AG10803 (cell line): ENCODE results near the gene NIPBL.
A peak's percentile ranks its signal among the peaks of the same experiment; 100 is the strongest.

Experiments
- DNase-seq: peaks from one replicate; pipeline ENCODE4 v3.0.0; 2010; ENCODE audit warnings: low read depth
- H3K4me3 ChIP-seq: 2 replicates; pipeline ENCODE4 v1.5.1; 2011; ENCODE audit warnings: mild to moderate bottlenecking, low read length, control low read depth
- TF ChIP-seq, protein P1 (sequence below): conservative IDR thresholded peaks from 2 replicates; pipeline ENCODE4 v1.5.1; 2011; ENCODE audit warnings: mild to moderate bottlenecking, low read length, control low read depth, inconsistent platforms

Gene NIPBL

GRCh38 chr5:36876299-36876964 lies at the start of gene NIPBL:
TSS of gene NIPBL (plus strand) at chr5:36876769. CDS start at chr5:36953697, 76,928 bp downstream.
- DNase-seq: peak; percentile 95
- H3K4me3 ChIP-seq: peak within 1 kb of the TSS; percentile 83
- TF ChIP-seq, protein P1, sequence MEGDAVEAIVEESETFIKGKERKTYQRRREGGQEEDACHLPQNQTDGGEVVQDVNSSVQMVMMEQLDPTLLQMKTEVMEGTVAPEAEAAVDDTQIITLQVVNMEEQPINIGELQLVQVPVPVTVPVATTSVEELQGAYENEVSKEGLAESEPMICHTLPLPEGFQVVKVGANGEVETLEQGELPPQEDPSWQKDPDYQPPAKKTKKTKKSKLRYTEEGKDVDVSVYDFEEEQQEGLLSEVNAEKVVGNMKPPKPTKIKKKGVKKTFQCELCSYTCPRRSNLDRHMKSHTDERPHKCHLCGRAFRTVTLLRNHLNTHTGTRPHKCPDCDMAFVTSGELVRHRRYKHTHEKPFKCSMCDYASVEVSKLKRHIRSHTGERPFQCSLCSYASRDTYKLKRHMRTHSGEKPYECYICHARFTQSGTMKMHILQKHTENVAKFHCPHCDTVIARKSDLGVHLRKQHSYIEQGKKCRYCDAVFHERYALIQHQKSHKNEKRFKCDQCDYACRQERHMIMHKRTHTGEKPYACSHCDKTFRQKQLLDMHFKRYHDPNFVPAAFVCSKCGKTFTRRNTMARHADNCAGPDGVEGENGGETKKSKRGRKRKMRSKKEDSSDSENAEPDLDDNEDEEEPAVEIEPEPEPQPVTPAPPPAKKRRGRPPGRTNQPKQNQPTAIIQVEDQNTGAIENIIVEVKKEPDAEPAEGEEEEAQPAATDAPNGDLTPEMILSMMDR: no peak

DNA sequence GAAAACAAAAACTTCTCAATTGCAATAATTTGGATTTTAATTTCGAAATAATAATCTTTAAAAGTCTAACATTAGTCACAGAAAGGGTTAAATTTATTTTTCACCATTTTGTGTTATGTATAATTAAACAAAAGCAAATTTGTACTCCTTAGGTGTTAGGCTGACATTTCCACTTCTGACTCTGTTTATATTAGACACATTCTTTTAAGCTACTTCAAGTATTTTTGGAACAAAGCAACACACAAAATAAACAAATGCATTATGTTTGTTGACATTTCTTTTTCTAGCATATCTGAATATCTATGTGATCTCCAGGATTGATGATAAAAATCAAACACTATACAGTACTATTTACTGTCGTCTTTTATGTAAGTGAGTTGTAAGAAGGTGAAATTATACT lies 44.3 kb upstream of the NIPBL start:
- TF ChIP-seq, protein P1: no peak
- H3K4me3 ChIP-seq: no peak overlapping the region
- DNase-seq: no peak

- TF ChIP-seq, protein P1: no peak
- DNase-seq: no peak
- H3K4me3 ChIP-seq: no peak overlapping the region
Measured at GRCh38 chr5:36836831-36837230, 39.7 kb upstream of the NIPBL start.

DNA sequence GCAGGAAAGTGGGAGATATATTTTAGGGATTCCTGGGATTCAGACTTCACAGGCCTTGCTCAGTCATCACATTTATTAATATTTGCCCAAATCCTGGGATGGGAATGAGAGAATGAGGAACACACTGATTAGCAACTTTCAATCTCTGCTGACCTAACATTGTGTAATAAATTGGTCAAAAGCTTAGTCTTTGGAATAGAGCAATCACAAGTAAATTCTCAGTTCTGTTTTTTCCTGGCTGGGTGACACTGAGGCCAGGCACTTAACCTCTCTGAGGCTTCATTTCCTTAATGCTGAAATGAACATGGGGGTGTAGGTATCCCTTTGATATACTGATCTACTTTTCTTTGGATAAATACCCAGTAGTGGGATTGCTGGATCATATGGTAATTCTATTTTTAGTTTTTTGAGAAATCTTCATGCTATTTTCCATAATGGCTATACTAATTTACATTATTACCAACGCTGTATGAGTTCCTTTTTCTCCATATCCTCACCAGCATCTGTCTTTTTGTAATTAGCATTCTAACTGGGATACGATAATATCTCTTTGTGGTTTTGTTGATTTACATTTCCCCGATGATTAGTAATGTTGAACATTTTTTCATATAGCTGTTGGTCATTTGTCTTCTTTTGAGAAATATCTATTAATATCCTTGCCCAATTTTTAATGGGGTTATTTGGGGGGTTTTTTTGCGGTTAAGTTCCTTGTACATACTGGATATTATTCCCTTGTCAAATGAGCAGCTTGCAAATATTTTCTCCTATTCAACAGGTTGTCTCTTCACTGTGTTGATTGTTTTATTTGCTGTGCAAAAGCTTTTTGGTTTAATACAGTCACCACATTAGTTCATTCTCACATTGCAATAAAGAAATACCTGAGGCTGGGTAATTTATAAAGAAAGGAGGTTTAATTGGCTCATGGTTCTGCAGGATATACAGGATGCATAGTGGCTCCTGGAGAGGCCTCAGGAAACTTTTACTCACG lies 36.8 kb upstream of the NIPBL start:
- TF ChIP-seq, protein P1: no peak
- DNase-seq: no peak
- no peak overlapping the region for H3K4me3 ChIP-seq

DNA sequence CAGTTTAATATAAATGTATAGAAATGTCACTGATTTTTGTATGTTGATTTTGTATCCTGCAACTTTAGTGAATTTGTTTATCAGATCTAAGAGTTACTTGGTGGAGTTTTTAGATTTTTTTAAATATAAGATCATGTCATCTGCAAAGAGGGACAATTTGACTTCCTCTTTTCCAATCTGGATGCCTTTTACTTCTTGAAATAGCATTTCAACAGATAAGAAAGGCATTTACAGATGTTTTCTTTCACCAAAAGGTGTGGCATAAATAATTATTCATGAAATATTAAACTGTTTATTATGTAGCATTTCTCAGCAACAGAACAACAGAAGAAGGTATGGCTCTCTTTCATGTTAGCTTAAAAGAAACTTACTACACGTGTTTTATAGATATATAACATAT lies 34.9 kb upstream of the NIPBL start:
- TF ChIP-seq, protein P1: no peak
- DNase-seq: no peak
- H3K4me3 ChIP-seq: no peak overlapping the region

GRCh38 chr5:36842087-36842486 lies 34.5 kb upstream of the NIPBL start:
- H3K4me3 ChIP-seq: no peak overlapping the region
- TF ChIP-seq, protein P1: no peak
- DNase-seq: no peak
